HG03095 (cell line): ENCODE data around the gene CCNY.

ENCODE experiments used
- ATAC-seq: cut with Tn5 transposase; IDR thresholded peaks from one replicate; pipeline ENCODE4 v1.9.1; 2021; ENCODE audit warnings: moderate library complexity; ENCODE audit not compliant: unreplicated experiment

CCNY gene

DNA sequence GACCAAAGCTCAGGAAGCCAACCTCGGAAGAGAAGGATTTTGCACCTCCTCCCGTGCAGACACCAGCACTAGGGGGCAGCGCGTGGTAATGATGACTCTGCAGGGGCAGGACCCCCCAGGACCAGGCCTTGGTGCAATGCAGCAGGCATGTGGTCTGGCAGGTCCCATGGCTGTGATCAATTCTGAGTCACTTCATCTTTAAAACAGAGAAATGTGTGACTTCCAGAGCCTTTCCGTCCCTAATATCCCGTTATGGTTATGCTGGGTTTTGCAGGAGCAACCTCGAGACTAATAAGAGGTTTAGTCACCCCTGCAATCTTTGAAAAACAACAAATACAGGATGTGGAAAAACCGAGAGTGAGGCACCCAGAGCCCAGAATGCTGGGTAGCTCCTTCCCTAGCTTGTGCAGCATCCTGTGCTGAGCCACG, 238.6 kb downstream of the CCNY start:
- no peak for ATAC-seq

DNA sequence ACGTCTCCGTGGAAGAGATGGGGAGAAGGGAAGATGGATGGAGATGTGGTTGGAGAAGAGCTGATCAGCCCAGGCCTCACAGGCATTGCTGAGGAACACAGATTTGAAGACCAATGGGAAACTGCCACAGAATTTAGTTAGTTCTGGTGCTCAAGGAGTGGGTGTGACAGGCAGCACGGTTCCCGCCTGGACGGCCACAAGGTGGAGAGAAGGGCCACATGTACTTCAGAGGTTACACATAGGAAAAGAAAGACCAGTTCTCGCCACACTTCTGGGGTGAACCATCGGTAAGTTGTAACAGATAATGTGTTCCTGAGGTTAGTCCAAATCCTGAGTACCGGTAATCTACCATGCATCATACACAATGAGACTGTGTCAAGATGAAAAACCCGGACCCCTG, 239.3 kb downstream of the CCNY start:
- ATAC-seq = no peak

GRCh38 chr10:35576730-35577129, 240.4 kb downstream of the CCNY start:
- no peak for ATAC-seq

GRCh38 chr10:35577926-35578617, 241.8 kb downstream of the CCNY start:
- ATAC-seq = no peak

DNA sequence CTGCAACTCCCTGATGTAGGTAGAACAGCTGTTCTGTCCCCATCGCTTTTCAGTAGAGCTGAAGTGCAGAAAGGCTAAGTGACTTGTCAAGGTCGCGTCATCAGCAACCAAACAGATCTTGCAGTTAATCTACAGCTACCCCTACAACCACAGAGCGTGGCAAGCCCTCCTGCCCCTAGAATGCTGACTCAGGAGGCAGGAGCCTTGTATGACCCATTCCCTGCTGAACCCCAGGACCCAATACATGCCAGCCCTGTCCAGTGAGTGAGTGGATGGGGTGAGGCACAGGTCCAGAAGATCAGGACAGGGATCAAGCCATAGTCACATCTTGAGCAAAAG, 242.3 kb downstream of the CCNY start:
- ATAC-seq = no peak

DNA sequence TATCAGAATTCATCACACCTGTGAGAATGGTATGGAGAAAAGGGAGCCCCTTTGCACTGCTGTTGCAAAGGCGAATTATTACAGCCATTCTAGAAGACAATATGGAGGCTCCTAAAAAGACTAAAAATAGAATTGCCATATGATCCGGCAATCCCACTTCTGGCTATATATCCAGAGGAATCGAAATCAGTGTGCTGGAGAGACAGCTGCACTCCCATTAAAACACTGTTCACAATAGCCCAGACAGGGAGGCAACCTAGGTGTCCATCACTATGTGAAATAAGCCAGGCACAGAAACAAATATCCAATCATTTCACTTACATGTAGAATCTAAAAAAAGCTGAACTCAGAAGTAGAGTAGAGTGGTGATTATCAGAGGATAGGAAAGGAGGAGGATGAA, 242.8 kb downstream of the CCNY start:
- no peak for ATAC-seq

- ATAC-seq = no peak
Observed at GRCh38 chr10:35579726-35580422, 243.6 kb downstream of the CCNY start.

GRCh38 chr10:35580423-35580770, 244.1 kb downstream of the CCNY start:
- ATAC-seq = no peak

DNA sequence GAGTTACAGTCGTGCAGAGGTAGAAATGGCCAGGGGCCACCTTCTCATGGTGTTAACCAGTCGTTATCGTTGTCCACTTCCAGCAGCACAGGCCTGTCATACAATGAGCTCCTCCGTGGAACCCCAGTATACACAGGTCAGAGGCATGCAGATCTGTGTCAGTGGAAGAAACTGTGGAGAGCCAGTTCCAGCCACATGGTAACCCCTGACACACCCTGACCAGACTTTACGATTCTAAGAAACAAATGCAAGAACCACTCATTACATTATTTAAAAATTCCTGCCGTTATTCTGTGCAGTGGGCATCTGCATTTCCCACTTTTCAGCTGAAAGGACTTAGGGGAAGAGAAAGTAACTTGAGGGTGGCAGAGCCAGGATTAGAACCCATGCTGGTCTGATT, 245.3 kb downstream of the CCNY start:
- no peak for ATAC-seq

GRCh38 chr10:35584946-35585345, 248.6 kb downstream of the CCNY start:
- no peak for ATAC-seq

- no peak for ATAC-seq
Observed at GRCh38 chr10:35585356-35585755, 249.0 kb downstream of the CCNY start.

GRCh38 chr10:35585903-35586535, 249.7 kb downstream of the CCNY start:
- no peak for ATAC-seq

DNA sequence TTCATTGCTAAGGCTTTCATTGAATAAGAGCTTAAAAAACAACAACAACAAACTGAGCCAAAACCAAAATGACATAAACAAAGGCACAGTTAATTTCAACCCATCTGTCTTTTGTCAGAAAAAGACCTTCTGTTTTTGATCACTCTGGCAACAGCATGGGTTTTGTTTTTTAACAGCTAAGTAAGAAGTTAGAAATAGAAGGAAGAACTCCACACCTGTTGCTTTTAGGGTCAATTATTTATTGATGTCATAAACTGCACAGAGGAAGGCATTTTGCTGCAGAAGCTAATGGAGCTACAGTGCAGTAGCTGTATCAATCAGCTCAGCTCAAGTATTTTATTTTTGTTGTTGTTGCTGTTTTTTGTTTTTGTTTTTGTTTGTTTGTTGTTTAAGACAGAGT, 252.5 kb downstream of the CCNY start:
- ATAC-seq = no peak

GRCh38 chr10:35592441-35592840, 256.1 kb downstream of the CCNY start:
- ATAC-seq = no peak

GRCh38 chr10:35594115-35595079, 258.1 kb downstream of the CCNY start:
- ATAC-seq = no peak

DNA sequence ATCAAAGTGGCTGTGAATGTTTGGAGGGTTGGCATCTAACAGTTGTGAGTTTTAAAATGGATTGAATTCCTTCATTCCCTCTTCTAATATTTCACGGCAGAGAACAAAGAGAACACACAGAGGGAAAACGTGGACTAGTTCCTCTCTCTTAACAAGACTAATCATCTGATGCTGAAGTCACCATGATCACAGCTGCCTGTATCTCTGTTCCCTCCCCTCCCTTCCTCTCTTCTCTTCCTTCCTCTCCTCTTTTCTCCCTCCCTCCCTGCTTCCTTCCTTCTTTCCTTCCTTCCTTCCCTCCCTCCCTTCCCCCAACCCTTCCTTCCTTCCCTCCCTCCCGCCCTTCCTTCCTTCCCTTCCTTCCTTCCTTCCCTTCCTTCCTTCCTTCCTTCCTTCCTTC, 258.8 kb downstream of the CCNY start:
- no peak for ATAC-seq

DNA sequence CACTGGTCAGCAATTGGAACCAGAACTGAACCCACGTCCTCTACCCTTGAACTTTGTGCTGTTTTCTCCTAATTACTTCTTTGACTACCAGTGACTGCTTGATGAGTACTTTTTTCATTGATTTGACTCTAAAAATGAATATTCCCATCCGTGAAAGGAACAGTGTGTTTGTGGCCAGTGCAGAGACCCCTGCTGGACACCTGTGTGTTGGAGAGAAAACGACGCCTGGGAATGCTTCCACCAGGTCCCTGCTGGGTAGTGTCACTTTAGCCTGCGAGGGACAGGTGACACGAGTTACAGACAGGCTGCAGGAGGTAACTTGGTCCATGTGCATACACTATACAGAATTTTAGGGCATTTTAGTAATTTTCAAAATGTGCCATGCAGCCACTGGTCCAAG, 262.1 kb downstream of the CCNY start:
- ATAC-seq = no peak

GRCh38 chr10:35600193-35600592, 263.9 kb downstream of the CCNY start:
- ATAC-seq = no peak

DNA sequence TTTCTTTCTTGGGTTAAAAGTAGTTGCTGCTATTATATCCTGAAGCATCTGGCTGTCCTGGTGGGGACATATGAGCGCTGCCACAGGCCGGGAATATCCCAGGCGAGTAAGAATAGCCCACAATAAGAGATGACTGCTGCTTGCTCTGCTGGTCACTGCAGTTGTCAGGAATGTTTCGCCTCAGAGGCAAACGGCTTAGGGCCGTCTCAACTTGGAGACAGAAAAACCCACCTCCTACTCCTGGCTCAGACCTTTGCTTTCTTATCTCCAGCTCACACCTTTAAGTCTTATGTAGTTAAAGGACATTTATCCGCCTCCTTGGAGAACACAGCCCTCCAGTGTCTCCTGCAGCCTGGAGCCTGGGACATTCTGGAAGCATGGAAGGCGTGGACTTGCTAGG, 268.9 kb downstream of the CCNY start, which contains the start of gene GJD4:
TSS of gene GJD4 (plus strand) at position 151 of the 400 bp plus-strand sequence. CDS start at position 378, 227 bp downstream.
- ATAC-seq = no peak

DNA sequence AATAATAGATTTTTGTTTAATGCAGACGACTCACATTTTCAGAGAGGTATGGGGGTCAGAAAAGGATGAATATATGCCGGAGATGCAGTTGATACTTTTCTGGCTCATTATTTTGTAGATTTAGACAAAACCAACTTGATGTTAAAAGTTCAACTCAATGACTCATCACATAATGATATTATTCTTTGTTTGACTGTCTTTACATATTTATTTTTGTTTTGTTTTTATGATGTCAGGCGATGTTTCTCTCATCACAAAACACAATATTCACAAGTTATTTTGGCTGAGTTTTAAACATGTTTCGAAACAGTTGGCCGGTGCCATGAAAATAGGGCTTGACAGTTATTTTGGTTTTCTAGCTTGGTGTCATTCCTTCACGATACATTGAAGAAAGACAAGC, 270.1 kb downstream of the CCNY start:
- no peak for ATAC-seq
